ENCODE results near the gene DYNLT4. TPM values are rescaled to one million over a fixed set of nuclear protein-coding genes. Genes with fewer than 3 reads are reported as not detected.

Gene DYNLT4
- total RNA-seq, 4 donors from 2014 or later: 0.67 to 1.0 TPM; not detected in 2

DNA sequence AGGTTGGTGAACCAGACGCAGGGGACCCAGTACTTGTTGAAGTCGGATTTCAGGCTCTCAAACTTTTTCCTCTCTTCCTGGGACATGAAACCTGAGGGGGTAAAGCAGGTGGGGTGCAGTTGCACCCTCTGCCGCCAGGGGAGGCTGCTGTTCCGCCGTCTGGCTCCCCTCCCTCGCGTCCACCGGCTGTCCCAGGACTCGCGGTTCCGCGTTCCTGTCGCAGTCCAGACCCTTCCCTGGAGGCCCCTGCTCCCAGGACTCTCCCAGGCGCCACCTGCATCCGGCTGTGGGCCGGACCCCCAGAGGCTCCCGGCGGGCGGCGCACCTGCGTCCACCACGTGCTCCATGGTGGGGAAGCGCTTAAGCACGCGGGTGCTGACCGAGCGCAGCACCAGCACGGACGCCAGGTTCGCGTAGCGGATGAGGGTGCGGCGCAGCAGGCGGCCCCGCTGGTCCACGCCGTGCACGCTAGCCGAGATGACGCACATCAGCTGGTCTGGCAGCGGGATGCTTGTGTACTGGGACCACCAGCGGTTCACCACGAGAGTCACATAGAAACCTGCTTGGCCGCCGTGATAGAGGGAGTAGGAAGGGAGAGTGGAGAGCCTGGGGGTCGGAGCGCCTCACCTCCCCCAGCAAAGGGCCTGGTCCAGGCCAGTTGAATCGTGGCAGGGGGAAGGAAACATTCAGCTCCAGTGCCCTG is 20.9 kb downstream of the DYNLT4 start:
- Histone ChIP-seq H3K4me3 (replicated peaks in 1 of 3) (peak overlapping the region in 2 of 3 donors; percentile 8 to 33), H3K9me3 (no peaks in the 10 kb centered on the region), H3K27ac (peak overlapping the region; percentile 69 to 77 (median 73)), H3K36me3 (no peaks in the 10 kb centered on the region), H3K4me1 (peaks cover 18 to 31% of the 10 kb centered on the region in 2 donors), H3K27me3 (no peaks in the 10 kb centered on the region)
- peak in 1 of 2 donors; percentile 14 for TF ChIP-seq POLR2A (IDR thresholded peaks at IDR 0.05)
- TF ChIP-seq CTCF (IDR thresholded peaks at IDR 0.05): peak; percentile 99 to 100 (median 99)
- intact Hi-C loops (cut with DNase I): loop anchor here (5.0 to 10.0 kb wide), 2 partner anchors 51 to 61 kb away; no protein-coding TSS in a partner anchor
- peak; percentile 81 for DNase-seq
- 7 to 10% methylated on average over 22 to 39 of the region's 49 CpGs for WGBS, 2 donors

DNA sequence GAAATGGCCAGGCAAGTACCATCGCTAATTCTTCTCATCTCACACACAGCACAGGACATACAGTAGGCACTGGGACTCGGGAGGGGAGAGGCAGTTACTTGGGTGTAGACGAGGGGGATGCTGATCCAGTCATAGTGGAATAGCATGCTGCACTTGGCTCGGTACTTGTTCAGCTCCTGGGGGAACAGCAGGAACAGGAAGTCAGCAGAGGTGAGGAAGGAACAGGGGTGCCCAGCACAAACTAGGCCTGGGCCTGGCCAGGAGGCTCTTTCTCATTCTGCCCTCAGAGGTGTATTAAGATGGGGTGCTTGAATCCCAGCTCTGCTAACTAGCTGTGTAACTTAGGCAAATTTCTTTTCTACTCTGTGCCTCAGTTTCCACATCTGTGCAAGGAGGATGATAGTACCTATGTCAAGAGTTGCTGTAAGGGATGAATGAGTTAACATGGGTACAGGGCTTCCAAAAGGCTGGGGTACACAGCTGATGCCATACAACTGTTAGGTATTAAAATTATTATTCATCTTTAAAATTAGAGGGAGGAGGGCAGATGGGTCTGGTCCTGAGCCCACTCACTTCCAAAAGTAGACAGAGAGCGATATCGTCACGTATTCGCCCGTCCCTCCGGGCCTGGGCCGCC is 21.5 kb downstream of the DYNLT4 start:
- TF ChIP-seq POLR2A (IDR thresholded peaks at IDR 0.05): no peak
- TF ChIP-seq CTCF (IDR thresholded peaks at IDR 0.05): no peak
- WGBS, 2 donors: 33 to 65% methylated on average over 6 to 11 of the region's 11 CpGs
- intact Hi-C loops (cut with DNase I): loop anchor here (5.0 to 10.0 kb wide), 2 partner anchors 52 to 61 kb away; no protein-coding TSS in a partner anchor
- Histone ChIP-seq H3K4me1 (peaks cover 18 to 31% of the 10 kb centered on the region in 2 donors), H3K27me3 (no peaks in the 10 kb centered on the region), H3K36me3 (no peaks in the 10 kb centered on the region), H3K4me3 (replicated peaks in 1 of 3) (peak overlapping the region in 2 of 3 donors; percentile 8 to 33), H3K9me3 (no peaks in the 10 kb centered on the region), H3K27ac (peak overlapping the region; percentile 44 to 77 (median 73))
- DNase-seq: no peak

DNA sequence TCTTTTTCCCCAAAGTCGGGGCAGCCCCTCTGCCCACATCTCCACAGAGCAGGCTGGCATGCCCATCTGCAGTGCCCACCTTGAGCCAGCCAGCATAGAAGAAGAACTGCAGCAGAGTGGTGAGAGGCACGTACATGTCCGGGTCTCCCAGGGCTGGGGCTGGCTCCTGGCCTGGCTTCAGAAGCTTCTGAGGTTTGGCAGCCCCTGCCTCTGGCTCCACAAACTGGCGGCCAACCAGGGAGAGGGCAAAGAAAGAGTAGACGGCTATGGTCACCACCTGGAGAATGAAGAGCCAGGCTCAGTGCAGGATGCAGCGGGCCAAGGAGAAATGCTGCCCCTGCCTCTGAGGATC is 22.1 kb downstream of the DYNLT4 start:
- intact Hi-C loops (cut with DNase I): loop anchor here (5.0 to 10.0 kb wide), 2 partner anchors 52 to 60 kb away; no protein-coding TSS in a partner anchor
- peaks cover 18 to 31% of the 10 kb centered on the region in 2 donors for H3K4me1 ChIP-seq
- TF ChIP-seq CTCF (IDR thresholded peaks at IDR 0.05): no peak
- TF ChIP-seq POLR2A (IDR thresholded peaks at IDR 0.05): no peak
- H3K36me3 ChIP-seq: no peaks in the 10 kb centered on the region
- H3K27me3 ChIP-seq: no peaks in the 10 kb centered on the region
- no peak overlapping the region for H3K27ac ChIP-seq
- no peak for DNase-seq
- 84 to 87% methylated on average over 6 of the region's 6 CpGs for WGBS, 2 donors
- no peaks in the 10 kb centered on the region for H3K9me3 ChIP-seq
- no peak overlapping the region for H3K4me3 ChIP-seq (replicated peaks in 1 of 3)

- 14 to 24% methylated on average over 11 to 19 of the region's 71 CpGs for WGBS, 2 donors
- H3K27me3 ChIP-seq: no peaks in the 10 kb centered on the region
- TF ChIP-seq POLR2A (IDR thresholded peaks at IDR 0.05) (no peak), CTCF (IDR thresholded peaks at IDR 0.05) (no peak)
- intact Hi-C loops (cut with DNase I): loop anchor here (5.0 to 10.0 kb wide), 2 partner anchors 53 to 60 kb away; no protein-coding TSS in a partner anchor
- peaks cover 18 to 31% of the 10 kb centered on the region in 2 donors for H3K4me1 ChIP-seq
- H3K27ac ChIP-seq: no peak overlapping the region
- H3K9me3 ChIP-seq: no peaks in the 10 kb centered on the region
- peak overlapping the region in 2 of 3 donors; percentile 20 to 42 for H3K4me3 ChIP-seq (replicated peaks in 1 of 3)
- DNase-seq: peak; percentile 33 to 38
- H3K36me3 ChIP-seq: peaks cover 0 to 3% of the 10 kb centered on the region in 2 donors
These were observed 22.8 kb downstream of the DYNLT4 start for GRCh38 chr1:44784094-44785028.

Measured in thyroid gland (tissue), 4 donors.